ENCODE measurements around the gene PDE8A. TPM values are rescaled to one million over a fixed set of nuclear protein-coding genes. Genes with fewer than 3 reads are reported as not detected.

The PDE8A gene
- total RNA-seq, 6 experiments from 2014 or later, result 32.7 to 40.5 (median 37.4) TPM

GRCh38 chr15:85108136-85108535 is 126.5 kb downstream of the PDE8A start:
- DNase-seq, result no peak
- intact Hi-C loops (cut with DNase I), result no loop called here
- no peaks in the 10 kb centered on the region for H3K4me1 ChIP-seq
- TF ChIP-seq POLR2A (IDR thresholded peaks at IDR 0.05) (no peak), CTCF (IDR thresholded peaks at IDR 0.05) (no peak)
- H3K36me3 ChIP-seq, result peaks cover 0 to 11% (median 2%) of the 10 kb centered on the region in 4 donors
- ATAC-seq, result no peak
- 85% methylated on average over 3 of the region's 4 CpGs for WGBS (ENCODE audit: insufficient coverage, low coverage, low lambda C conversion rate, missing lambda C conversion rate)
- no peak overlapping the region for H3K4me3 ChIP-seq
- H3K9me3 ChIP-seq, result no peaks in the 10 kb centered on the region
- H3K27me3 ChIP-seq, result no peaks in the 10 kb centered on the region
- H3K27ac ChIP-seq, result no peak overlapping the region

GRCh38 chr15:85109333-85109732 is 127.7 kb downstream of the PDE8A start:
- H3K4me3 ChIP-seq, result no peak overlapping the region
- DNase-seq (no peak), ATAC-seq (no peak)
- intact Hi-C loops (cut with DNase I), result no loop called here
- H3K36me3 ChIP-seq, result peaks cover 0 to 19% (median 2%) of the 10 kb centered on the region in 4 donors
- H3K9me3 ChIP-seq, result no peaks in the 10 kb centered on the region
- no peaks in the 10 kb centered on the region for H3K27me3 ChIP-seq
- no peak overlapping the region for H3K27ac ChIP-seq
- H3K4me1 ChIP-seq, result no peaks in the 10 kb centered on the region
- 70% methylated on average over 2 of the region's 2 CpGs for WGBS (ENCODE audit: insufficient coverage, low coverage, low lambda C conversion rate, missing lambda C conversion rate)
- TF ChIP-seq CTCF (IDR thresholded peaks at IDR 0.05), result no peak
- TF ChIP-seq POLR2A (IDR thresholded peaks at IDR 0.05), result no peak

GRCh38 chr15:85112997-85113396 is 131.3 kb downstream of the PDE8A start:
- no peak for TF ChIP-seq CTCF (IDR thresholded peaks at IDR 0.05)
- no peak for TF ChIP-seq POLR2A (IDR thresholded peaks at IDR 0.05)
- Histone ChIP-seq H3K9me3 (no peaks in the 10 kb centered on the region), H3K36me3 (peaks cover 0 to 44% (median 6%) of the 10 kb centered on the region in 4 donors), H3K4me3 (no peak overlapping the region), H3K27me3 (no peaks in the 10 kb centered on the region), H3K4me1 (no peaks in the 10 kb centered on the region), H3K27ac (no peak overlapping the region)
- WGBS (ENCODE audit: insufficient coverage, low coverage, low lambda C conversion rate, missing lambda C conversion rate), result 65% methylated on average over 1 of the region's 3 CpGs
- ATAC-seq, result no peak
- no peak for DNase-seq
- intact Hi-C loops (cut with DNase I), result no loop called here

- intact Hi-C loops (cut with DNase I), result no loop called here
- WGBS (ENCODE audit: insufficient coverage, low coverage, low lambda C conversion rate, missing lambda C conversion rate), result 92% methylated on average over 1 of the region's 4 CpGs
- no peaks in the 10 kb centered on the region for H3K9me3 ChIP-seq
- DNase-seq (no peak), ATAC-seq (no peak)
- no peak overlapping the region for H3K4me3 ChIP-seq
- H3K4me1 ChIP-seq, result no peaks in the 10 kb centered on the region
- H3K36me3 ChIP-seq, result peaks cover 0 to 44% (median 6%) of the 10 kb centered on the region in 4 donors
- TF ChIP-seq CTCF (IDR thresholded peaks at IDR 0.05) (no peak), POLR2A (IDR thresholded peaks at IDR 0.05) (no peak)
- H3K27me3 ChIP-seq, result no peaks in the 10 kb centered on the region
- no peak overlapping the region for H3K27ac ChIP-seq
Measured at GRCh38 chr15:85114886-85115285, 133.2 kb downstream of the PDE8A start.

GRCh38 chr15:85116066-85116465 is 134.4 kb downstream of the PDE8A start:
- H3K36me3 ChIP-seq, result peaks cover 0 to 46% (median 9%) of the 10 kb centered on the region in 4 donors
- no peak overlapping the region for H3K4me3 ChIP-seq
- DNase-seq (no peak), ATAC-seq (no peak)
- H3K9me3 ChIP-seq, result no peaks in the 10 kb centered on the region
- no peak for TF ChIP-seq CTCF (IDR thresholded peaks at IDR 0.05)
- TF ChIP-seq POLR2A (IDR thresholded peaks at IDR 0.05), result no peak
- no peaks in the 10 kb centered on the region for H3K4me1 ChIP-seq
- intact Hi-C loops (cut with DNase I), result no loop called here
- no peak overlapping the region for H3K27ac ChIP-seq
- H3K27me3 ChIP-seq, result no peaks in the 10 kb centered on the region
- WGBS (ENCODE audit: insufficient coverage, low coverage, low lambda C conversion rate, missing lambda C conversion rate), result 100% methylated on average over 1 of the region's 1 CpG

All from right lobe of liver (tissue), 6 donors.